ENCODE measurements around the gene PIMREG. TPM values are rescaled to one million over a fixed set of nuclear protein-coding genes. Genes with fewer than 3 reads are reported as not detected.

The PIMREG gene
- polyA plus RNA-seq, 1 donor from 2014 or later: 6.0 TPM

DNA sequence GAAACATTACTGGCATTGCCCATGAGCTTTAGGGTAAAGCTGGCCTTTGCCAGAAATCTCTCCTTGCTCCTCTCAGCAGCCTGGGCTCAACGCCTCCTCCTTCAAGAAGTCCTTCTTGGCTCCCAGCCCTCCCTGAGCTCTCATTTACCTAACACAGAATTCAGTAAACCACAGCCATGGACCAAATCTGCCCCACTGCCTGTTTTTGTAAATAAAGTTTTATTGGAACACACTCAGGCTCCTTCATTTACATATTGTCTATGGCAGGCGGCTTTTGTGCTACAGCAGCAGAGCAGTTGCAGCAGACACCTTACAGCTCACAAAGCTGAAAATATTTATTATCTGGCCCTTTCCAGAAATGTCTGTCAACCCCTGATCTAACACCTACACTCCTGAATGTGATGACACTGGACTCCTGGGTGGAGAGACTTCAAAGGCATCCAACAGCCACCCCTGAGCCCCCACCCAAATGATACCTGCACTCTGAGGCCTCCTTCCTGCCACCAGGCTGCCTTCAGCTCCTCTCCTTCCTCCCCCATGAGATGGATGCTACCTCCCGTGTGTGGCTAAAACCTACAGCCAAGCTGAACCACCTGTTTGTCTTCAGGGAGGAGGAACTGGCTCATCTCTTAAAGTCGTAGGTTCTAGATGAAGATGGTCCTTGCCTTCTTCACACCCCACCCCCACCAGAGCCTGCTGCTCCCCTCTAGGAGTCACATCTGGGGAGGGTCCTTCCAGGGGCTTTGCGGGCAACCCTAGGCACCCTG lies 41.6 kb downstream of the PIMREG start:
- Histone ChIP-seq H4K20me1 (ENCODE audit: insufficient read depth) (no peaks in the 10 kb centered on the region), H2AFZ (ENCODE audit: low read depth, low read length) (no peak overlapping the region), H3K79me2 (replicated peaks; ENCODE audit: insufficient read depth, low read length) (no peaks in the 10 kb centered on the region), H3K4me2 (ENCODE audit: low read length) (no peak overlapping the region), H3F3A (ENCODE audit: insufficient read depth, low read length, poor library complexity, severe bottlenecking) (no peaks in the 10 kb centered on the region), H3K27ac (ENCODE audit: low read length) (no peak overlapping the region), H3K9me2 (ENCODE audit: insufficient read depth, low read length) (no peaks in the 10 kb centered on the region), H3K4me3 (ENCODE audit: low read length) (no peak overlapping the region), H3K9me3 (ENCODE audit: low read length) (no peaks in the 10 kb centered on the region), H3K9ac (ENCODE audit: low read length) (no peak overlapping the region), H3K27me3 (ENCODE audit: insufficient read depth, low read depth, low read length) (no peaks in the 10 kb centered on the region), H3K36me3 (ENCODE audit: insufficient read depth, low read length) (no peaks in the 10 kb centered on the region)
- TF ChIP-seq EZH2 (IDR thresholded peaks at IDR 0.05; ENCODE audit: borderline replicate concordance, insufficient read depth, low read length, poor library complexity, severe bottlenecking) (no peak), EP300 (conservative IDR thresholded peaks at IDR 0.05; ENCODE audit: poor library complexity, severe bottlenecking) (no peak), RAD21 (conservative IDR thresholded peaks at IDR 0.05) (no peak), SMC3 (conservative IDR thresholded peaks at IDR 0.05; ENCODE audit: poor library complexity) (no peak), POLR2AphosphoS5 (IDR thresholded peaks at IDR 0.05) (no peak), MXI1 (conservative IDR thresholded peaks at IDR 0.05; ENCODE audit: poor library complexity, severe bottlenecking) (no peak), TAF1 (IDR thresholded peaks at IDR 0.05; ENCODE audit: low read depth) (no peak)
- TF ChIP-seq, protein P1, sequence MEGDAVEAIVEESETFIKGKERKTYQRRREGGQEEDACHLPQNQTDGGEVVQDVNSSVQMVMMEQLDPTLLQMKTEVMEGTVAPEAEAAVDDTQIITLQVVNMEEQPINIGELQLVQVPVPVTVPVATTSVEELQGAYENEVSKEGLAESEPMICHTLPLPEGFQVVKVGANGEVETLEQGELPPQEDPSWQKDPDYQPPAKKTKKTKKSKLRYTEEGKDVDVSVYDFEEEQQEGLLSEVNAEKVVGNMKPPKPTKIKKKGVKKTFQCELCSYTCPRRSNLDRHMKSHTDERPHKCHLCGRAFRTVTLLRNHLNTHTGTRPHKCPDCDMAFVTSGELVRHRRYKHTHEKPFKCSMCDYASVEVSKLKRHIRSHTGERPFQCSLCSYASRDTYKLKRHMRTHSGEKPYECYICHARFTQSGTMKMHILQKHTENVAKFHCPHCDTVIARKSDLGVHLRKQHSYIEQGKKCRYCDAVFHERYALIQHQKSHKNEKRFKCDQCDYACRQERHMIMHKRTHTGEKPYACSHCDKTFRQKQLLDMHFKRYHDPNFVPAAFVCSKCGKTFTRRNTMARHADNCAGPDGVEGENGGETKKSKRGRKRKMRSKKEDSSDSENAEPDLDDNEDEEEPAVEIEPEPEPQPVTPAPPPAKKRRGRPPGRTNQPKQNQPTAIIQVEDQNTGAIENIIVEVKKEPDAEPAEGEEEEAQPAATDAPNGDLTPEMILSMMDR (IDR thresholded peaks at IDR 0.05; ENCODE audit: poor library complexity, severe bottlenecking): no peak
- TF ChIP-seq, protein P2, sequence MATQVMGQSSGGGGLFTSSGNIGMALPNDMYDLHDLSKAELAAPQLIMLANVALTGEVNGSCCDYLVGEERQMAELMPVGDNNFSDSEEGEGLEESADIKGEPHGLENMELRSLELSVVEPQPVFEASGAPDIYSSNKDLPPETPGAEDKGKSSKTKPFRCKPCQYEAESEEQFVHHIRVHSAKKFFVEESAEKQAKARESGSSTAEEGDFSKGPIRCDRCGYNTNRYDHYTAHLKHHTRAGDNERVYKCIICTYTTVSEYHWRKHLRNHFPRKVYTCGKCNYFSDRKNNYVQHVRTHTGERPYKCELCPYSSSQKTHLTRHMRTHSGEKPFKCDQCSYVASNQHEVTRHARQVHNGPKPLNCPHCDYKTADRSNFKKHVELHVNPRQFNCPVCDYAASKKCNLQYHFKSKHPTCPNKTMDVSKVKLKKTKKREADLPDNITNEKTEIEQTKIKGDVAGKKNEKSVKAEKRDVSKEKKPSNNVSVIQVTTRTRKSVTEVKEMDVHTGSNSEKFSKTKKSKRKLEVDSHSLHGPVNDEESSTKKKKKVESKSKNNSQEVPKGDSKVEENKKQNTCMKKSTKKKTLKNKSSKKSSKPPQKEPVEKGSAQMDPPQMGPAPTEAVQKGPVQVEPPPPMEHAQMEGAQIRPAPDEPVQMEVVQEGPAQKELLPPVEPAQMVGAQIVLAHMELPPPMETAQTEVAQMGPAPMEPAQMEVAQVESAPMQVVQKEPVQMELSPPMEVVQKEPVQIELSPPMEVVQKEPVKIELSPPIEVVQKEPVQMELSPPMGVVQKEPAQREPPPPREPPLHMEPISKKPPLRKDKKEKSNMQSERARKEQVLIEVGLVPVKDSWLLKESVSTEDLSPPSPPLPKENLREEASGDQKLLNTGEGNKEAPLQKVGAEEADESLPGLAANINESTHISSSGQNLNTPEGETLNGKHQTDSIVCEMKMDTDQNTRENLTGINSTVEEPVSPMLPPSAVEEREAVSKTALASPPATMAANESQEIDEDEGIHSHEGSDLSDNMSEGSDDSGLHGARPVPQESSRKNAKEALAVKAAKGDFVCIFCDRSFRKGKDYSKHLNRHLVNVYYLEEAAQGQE (IDR thresholded peaks at IDR 0.05; ENCODE audit: borderline replicate concordance): no peak

DNA sequence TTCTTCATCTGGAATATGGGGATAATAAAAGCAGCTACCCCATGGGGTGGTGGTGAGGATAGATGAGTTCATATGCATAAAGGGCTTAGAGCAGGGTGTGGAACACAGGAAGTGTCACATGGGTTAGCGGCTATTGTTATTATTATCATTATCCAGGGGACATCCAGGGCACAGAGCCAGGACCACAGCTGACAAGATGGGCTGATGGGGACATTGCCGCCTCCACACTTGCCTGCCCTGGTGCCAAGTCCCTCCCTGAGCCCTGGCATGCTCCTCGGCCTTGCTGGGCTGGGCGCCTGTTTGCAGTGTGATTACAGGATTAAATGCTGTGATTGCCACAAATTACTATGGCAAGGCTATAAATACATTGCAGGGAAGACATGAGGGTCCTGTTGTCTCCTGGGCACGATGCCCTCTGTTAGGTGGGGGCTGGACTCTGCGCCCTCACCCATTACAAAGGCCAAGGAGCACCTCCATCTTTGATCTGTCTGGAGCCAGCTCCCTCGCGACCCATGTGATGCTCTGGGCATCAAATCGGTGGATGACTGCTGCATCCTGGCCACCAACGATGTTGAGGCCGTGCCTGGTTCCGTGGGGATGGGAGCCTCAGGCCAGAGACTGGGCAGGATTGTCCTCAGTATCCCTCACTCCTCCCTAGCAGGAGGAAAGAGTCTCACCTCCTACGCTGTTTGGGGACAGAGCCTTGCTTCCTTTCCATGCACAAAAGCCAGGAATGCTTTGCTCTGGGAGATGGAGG lies 43.2 kb downstream of the PIMREG start:
- no peak overlapping the region for H3K9ac ChIP-seq (ENCODE audit: low read length)
- no peak overlapping the region for H3K4me3 ChIP-seq (ENCODE audit: low read length)
- no peak overlapping the region for H2AFZ ChIP-seq (ENCODE audit: low read depth, low read length)
- H3K4me2 ChIP-seq (ENCODE audit: low read length): no peak overlapping the region
- H3K79me2 ChIP-seq (replicated peaks; ENCODE audit: insufficient read depth, low read length): no peaks in the 10 kb centered on the region
- no peaks in the 10 kb centered on the region for H3K27me3 ChIP-seq (ENCODE audit: insufficient read depth, low read depth, low read length)
- no peaks in the 10 kb centered on the region for H3K9me2 ChIP-seq (ENCODE audit: insufficient read depth, low read length)
- no peaks in the 10 kb centered on the region for H3K9me3 ChIP-seq (ENCODE audit: low read length)
- TF ChIP-seq, protein P2 (IDR thresholded peaks at IDR 0.05; ENCODE audit: borderline replicate concordance): no peak
- TF ChIP-seq, protein P1 (IDR thresholded peaks at IDR 0.05; ENCODE audit: poor library complexity, severe bottlenecking): no peak
- no peak for TF ChIP-seq EZH2 (IDR thresholded peaks at IDR 0.05; ENCODE audit: borderline replicate concordance, insufficient read depth, low read length, poor library complexity, severe bottlenecking)
- no peak for TF ChIP-seq EP300 (conservative IDR thresholded peaks at IDR 0.05; ENCODE audit: poor library complexity, severe bottlenecking)
- no peak for TF ChIP-seq MXI1 (conservative IDR thresholded peaks at IDR 0.05; ENCODE audit: poor library complexity, severe bottlenecking)
- TF ChIP-seq POLR2AphosphoS5 (IDR thresholded peaks at IDR 0.05): no peak
- no peak for TF ChIP-seq RAD21 (conservative IDR thresholded peaks at IDR 0.05)
- H4K20me1 ChIP-seq (ENCODE audit: insufficient read depth): no peaks in the 10 kb centered on the region
- no peak overlapping the region for H3K27ac ChIP-seq (ENCODE audit: low read length)
- H3F3A ChIP-seq (ENCODE audit: insufficient read depth, low read length, poor library complexity, severe bottlenecking): no peaks in the 10 kb centered on the region
- no peaks in the 10 kb centered on the region for H3K36me3 ChIP-seq (ENCODE audit: insufficient read depth, low read length)

Measured in neural cell (in vitro differentiated cells).